NT2/D1 (cell line): Measurements from ENCODE around the gene ZNF780A.
"Not testable (repeated sequence)": the region's sequence is repeated elsewhere in the genome, so short reads cannot be mapped to it uniquely, and the experiment has no call there.

Experiments used
- DNase-seq: peaks from one replicate; pipeline ENCODE4 v3.0.0-alpha.2; 2011; ENCODE audit warnings: low read depth, low spot score
- H3K27me3 ChIP-seq: 2 replicates; pipeline ENCODE4 v1.6.0; 2011; ENCODE audit warnings: mild to moderate bottlenecking; ENCODE audit not compliant: insufficient read length, insufficient read depth
- H3K36me3 ChIP-seq: 2 replicates; pipeline ENCODE4 v1.6.1; 2011; ENCODE audit warnings: mild to moderate bottlenecking, low read length, mixed read lengths; ENCODE audit not compliant: insufficient read depth, insufficient read length
- H3K4me1 ChIP-seq: 2 replicates; pipeline ENCODE4 v1.5.1; 2011; ENCODE audit not compliant: insufficient read depth, insufficient read length
- H3K4me3 ChIP-seq: 2 replicates; pipeline ENCODE4 v1.5.1; 2011; ENCODE audit warnings: low read depth; ENCODE audit not compliant: insufficient read length
- H3K9ac ChIP-seq: 2 replicates; pipeline ENCODE4 v1.6.0; 2011; ENCODE audit warnings: low read depth; ENCODE audit not compliant: insufficient read length
- H3K9me3 ChIP-seq: 2 replicates; pipeline ENCODE4 v1.5.1; 2011; ENCODE audit warnings: mild to moderate bottlenecking, low read length; ENCODE audit not compliant: insufficient read depth
- SUZ12 ChIP-seq: IDR thresholded peaks from 2 replicates; pipeline ENCODE4 v1.6.1; 2011; ENCODE audit not compliant: insufficient read length, insufficient read depth; ENCODE audit errors: extremely low read depth
- YY1 ChIP-seq: IDR thresholded peaks from 2 replicates; pipeline ENCODE4 v1.6.1; 2011; ENCODE audit not compliant: insufficient read length, insufficient read depth
- ZNF274 ChIP-seq: IDR thresholded peaks from 2 replicates; pipeline ENCODE4 v1.6.1; 2011; ENCODE audit warnings: mild to moderate bottlenecking, low read depth, low read length

Gene ZNF780A

DNA sequence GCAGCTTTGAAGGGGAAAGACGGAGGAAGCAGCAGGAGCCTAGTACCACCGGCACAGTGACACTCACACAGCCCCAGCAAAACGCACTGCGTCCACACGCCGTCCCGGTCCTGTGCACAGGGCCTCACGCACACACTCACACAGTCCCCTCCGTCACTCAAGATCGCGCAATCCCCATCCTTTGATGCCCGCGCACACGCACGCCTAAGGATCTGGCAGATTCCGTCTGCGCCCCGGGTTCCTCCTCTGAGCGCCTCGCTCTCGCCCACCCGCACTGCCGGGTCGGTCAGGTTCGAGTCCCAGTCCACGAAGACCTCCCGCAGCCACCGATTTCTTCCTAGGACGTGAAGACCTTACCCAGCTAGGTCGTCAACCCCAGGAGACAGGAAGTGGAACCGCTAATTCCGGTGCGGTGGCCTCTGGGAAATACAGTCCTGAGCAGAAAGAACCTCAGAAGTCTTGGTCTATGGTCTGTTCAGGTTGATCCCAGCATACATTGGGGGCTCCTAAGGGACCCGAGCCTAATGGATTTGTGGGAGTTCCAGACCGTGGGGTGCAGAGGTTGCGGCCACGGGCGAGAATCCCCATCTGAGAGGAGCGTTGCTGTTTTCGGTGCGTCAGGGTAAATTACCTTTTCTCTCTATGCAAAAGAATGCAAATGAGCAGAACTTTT lies 34.8 kb downstream of the ZNF780A start, which contains the start of gene ZNF780B:
Gene ZNF780B (minus strand): TSS at position 400 of the 673 bp plus-strand sequence. CDS start 5,899 bp downstream, outside the sequence.
- Histone ChIP-seq H3K4me3 (peak within 1 kb of the TSS; percentile 97), H3K27me3 (no peaks in the 10 kb centered on the region), H3K9me3 (peaks cover 29% of the 10 kb centered on the region), H3K36me3 (no peaks in the 10 kb centered on the region), H3K9ac (peak within 1 kb of the TSS; percentile 94), H3K4me1 (no peaks in the 10 kb centered on the region)
- peak; percentile 20 for DNase-seq
- TF ChIP-seq ZNF274 (no peak), YY1 (no peak), SUZ12 (no peak)

DNA sequence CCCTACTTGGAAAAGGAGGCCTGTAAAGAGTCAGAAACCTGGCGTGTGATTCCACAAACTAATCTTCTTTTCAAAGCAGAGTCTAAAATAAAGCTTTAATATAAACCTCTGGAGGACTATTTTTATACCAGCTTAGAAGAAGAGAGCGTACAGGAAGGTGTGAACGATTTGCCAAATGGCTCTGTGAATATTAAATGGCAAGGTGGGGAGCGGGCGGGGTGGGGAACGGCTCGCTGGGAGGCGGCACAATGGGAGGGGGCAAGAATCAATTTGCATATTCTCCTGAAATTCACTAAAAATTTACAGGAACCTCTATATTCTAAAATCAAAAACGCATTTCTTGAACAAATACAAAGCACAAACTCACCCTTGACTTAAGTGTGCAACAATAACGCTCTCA lies 35.7 kb downstream of the ZNF780A start:
- DNase-seq: no peak
- Histone ChIP-seq H3K4me1 (no peaks in the 10 kb centered on the region), H3K9ac (peak overlapping the region; percentile 94), H3K36me3 (peaks cover 3% of the 10 kb centered on the region), H3K4me3 (peak overlapping the region; percentile 97), H3K9me3 (peaks cover 22% of the 10 kb centered on the region), H3K27me3 (no peaks in the 10 kb centered on the region)
- no peak for TF ChIP-seq YY1

DNA sequence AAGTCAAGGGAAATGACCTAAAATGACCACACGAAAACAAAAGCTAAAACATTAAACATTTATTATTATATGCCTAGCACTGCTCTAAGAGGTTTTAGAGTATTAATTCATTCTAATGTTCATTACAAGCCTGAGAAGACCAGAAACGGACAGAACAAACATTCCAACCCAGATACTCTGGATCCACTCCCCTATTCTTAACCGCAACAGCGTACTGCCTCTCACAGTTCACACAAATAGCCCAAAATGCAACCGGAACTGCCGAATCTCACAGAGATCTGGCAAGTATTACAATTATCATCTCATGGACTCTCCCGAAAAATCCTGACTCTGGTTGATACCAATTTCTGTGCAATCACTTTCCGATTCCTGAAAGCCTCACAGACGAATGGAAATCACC lies 36.1 kb downstream of the ZNF780A start:
- H3K36me3 ChIP-seq: peaks cover 4% of the 10 kb centered on the region
- no peaks in the 10 kb centered on the region for H3K27me3 ChIP-seq
- TF ChIP-seq SUZ12 (no peak), YY1 (no peak), ZNF274 (no peak)
- H3K9ac ChIP-seq: no peak overlapping the region
- DNase-seq: no peak
- H3K9me3 ChIP-seq: peaks cover 18% of the 10 kb centered on the region
- no peak overlapping the region for H3K4me3 ChIP-seq
- H3K4me1 ChIP-seq: no peaks in the 10 kb centered on the region

DNA sequence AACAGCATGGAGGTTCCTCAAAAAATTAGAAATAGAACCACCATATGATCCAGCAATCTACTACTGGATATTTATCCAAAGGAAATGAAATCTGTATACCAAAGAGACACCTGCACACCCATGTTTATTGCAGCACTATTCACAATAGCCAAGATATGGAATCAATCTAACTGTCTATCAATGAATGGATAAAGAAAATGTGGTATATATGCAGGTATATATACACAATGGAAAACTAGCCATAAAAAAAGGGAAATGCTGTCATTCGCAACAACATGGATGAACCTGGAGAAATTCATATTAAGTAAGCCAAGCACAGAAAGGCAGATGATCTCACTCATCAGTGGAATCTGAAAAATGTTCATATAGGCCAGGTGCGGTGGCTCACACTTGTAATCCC lies 37.3 kb downstream of the ZNF780A start:
- Histone ChIP-seq H3K4me1 (no peaks in the 10 kb centered on the region), H3K9me3 (peaks cover 7% of the 10 kb centered on the region; the same call in 1 of the 2 replicates), H3K27me3 (no peaks in the 10 kb centered on the region), H3K4me3 (no peak overlapping the region), H3K9ac (no peak overlapping the region), H3K36me3 (peaks cover 10% of the 10 kb centered on the region)
- no peak for DNase-seq
- TF ChIP-seq SUZ12: no peak
- no peak for TF ChIP-seq ZNF274
- TF ChIP-seq YY1: no peak

DNA sequence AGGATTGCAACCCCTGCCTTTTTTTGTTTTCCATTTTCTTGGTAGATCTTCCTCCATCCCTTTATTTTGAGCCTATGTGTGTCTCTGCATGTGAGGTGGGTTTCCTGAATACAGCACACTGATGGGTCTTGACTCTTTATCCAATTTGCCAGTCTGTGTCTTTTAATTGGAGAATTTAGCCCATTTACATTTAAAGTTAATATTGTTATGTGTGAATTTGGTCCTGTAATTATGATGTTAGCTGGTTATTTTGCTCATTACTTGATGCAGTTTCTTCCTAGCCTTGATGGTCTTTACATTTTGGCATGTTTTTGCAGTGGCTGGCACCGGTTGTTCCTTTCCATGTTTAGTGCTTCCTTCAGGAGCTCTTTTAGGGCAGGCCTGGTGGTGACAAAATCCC lies 49.0 kb downstream of the ZNF780A start:
- H3K4me1 ChIP-seq, H3K27me3 ChIP-seq, H3K4me3 ChIP-seq, DNase-seq, H3K9ac ChIP-seq: not testable (repeated sequence)
- peaks cover 42% of the 10 kb centered on the region for H3K9me3 ChIP-seq
- H3K36me3 ChIP-seq: peaks cover 16% of the 10 kb centered on the region

DNA sequence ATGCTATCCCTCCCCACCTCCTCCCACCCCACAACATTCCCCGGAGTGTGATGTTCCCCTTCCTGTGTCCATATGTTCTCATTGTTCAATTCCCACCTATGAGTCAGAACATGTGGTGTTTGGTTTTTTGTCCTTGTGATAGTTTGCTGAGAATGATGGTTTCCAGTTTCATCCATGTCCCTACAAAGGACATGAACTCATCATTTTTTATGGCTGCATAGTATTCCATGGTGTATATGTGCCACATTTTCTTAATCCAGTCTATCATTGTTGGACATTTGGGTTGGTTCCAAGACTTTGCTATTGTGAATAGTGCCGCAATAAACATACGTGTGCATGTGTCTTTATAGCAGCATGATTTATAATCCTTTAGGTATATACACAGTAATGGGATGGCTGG lies 52.7 kb downstream of the ZNF780A start:
- not testable (repeated sequence) for H3K27me3 ChIP-seq, H3K4me1 ChIP-seq, DNase-seq, H3K9ac ChIP-seq, H3K4me3 ChIP-seq
- Histone ChIP-seq H3K9me3 (peaks cover 47% of the 10 kb centered on the region), H3K36me3 (peaks cover 19% of the 10 kb centered on the region)

DNA sequence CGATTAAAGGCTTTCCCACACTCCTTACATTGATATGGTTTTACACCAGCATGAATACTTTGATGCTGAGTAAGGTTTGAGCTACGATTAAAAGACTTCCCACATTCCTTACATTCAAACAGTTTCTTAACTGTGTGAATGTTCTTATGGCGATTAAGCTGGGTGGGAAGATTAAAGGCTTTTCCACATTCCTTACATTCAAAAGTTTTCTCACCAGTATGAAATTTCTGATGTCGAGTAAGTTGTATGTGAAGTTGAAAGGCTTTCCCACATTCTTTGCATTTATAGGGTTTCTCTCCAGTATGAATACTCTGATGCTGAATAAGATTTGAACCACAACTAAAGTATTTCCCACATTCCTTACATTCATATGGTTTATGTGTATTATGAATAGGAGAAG lies 54.7 kb downstream of the ZNF780A start:
- Histone ChIP-seq H3K9ac (no peak overlapping the region), H3K4me3 (no peak overlapping the region), H3K27me3 (no peaks in the 10 kb centered on the region), H3K9me3 (peaks cover 64% of the 10 kb centered on the region), H3K36me3 (peaks cover 19% of the 10 kb centered on the region), H3K4me1 (no peaks in the 10 kb centered on the region)
- TF ChIP-seq ZNF274: no peak
- TF ChIP-seq YY1: no peak
- no peak for TF ChIP-seq SUZ12
- no peak for DNase-seq

DNA sequence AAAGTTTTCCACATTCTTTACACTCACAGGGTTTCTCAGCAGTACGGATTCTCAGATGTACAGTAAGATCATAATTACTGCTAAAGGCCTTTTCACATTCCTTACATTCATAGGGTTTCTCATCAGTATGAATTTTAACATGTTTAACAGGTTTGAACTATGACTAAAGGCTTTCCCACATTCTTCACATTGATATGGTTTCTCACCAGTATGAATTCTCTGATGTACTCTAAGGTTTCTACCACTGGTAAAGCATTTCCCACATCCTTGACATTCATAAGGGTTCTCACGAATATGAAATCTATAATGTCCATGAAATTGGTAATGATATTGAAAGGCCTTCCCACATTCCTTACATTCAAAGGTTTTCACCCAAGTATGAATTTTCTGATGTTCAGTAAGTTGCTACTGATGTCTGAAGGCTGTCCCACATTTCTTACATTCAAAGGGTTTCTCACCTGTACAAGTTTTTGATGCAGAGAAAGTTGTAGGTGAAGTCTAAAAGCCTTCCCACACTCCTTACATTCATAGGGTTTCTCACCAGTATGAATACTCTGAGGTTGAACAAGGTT lies 56.7 kb downstream of the ZNF780A start:
- Histone ChIP-seq H3K27me3 (no peaks in the 10 kb centered on the region), H3K36me3 (peaks cover 19% of the 10 kb centered on the region), H3K4me1 (no peaks in the 10 kb centered on the region), H3K9me3 (peaks cover 75% of the 10 kb centered on the region), H3K9ac (no peak overlapping the region), H3K4me3 (no peak overlapping the region)
- TF ChIP-seq SUZ12 (no peak), ZNF274 (no peak; the same call in 1 of the 2 replicates), YY1 (no peak)
- no peak for DNase-seq
